Testis (tissue), 3 donors: Measurements from ENCODE around the gene FAT2. TPM values are rescaled to one million over a fixed set of nuclear protein-coding genes. Genes with fewer than 3 reads are reported as not detected.

Experiments
- DNase-seq: peaks from one replicate; pipeline ENCODE4 v3.0.0-alpha.2; 2019
- H3K27ac ChIP-seq, 2 donors: fragments of 200-600 bp; sonication (generic); one replicate each; pipeline ENCODE4 v1.5.1; 2019
- H3K27me3 ChIP-seq: fragments of 200-600 bp; sonication (generic); one replicate; pipeline ENCODE4 v1.5.1; 2019
- H3K36me3 ChIP-seq: fragments of 200-600 bp; sonication (generic); one replicate; pipeline ENCODE4 v1.5.1; 2017; ENCODE audit warnings: low read depth; ENCODE audit errors: missing control alignments
- H3K4me1 ChIP-seq: fragments of 200-600 bp; sonication (generic); one replicate; pipeline ENCODE4 v1.5.1; 2019
- H3K4me3 ChIP-seq, 2 donors: fragments of 200-600 bp; sonication (generic); one replicate each; pipeline ENCODE4 v1.5.1; 2017 to 2019
- H3K9me3 ChIP-seq: fragments of 200-600 bp; sonication (generic); one replicate; pipeline ENCODE4 v1.5.1; 2017
- POLR2A ChIP-seq: fragments of 450-650 bp; IDR thresholded peaks from one replicate; pipeline ENCODE4 v1.6.1; 2017; ENCODE audit warnings: antibody characterized with exemption, mild to moderate bottlenecking, moderate library complexity
- whole genome bisulfite sequencing, 2 donors: methylation state at CpG; one replicate each; pipeline ENCODE4 v1.1.5; 2018; 5-methylcytosine and 5-hydroxymethylcytosine counted together
- intact Hi-C: fragments of 100-400 bp; cut with DNase I; formaldehyde crosslinking; loops from one replicate; pipeline ENCODE4 v1.15.1; 2023; ENCODE audit warnings: low total_unique reads
- polyA plus RNA-seq: library from polyadenylated mRNA; stranded (reverse); fragments of 350-450 nt; fragmentation: Illumina TruSeq; extraction: RNeasy Lipid Tissue Mini Kit (QIAGEN cat#74804); gene quantifications from one replicate; pipeline ENCODE4 v1.2.3, GENCODE V29; 2014; ENCODE audit warnings: low read depth, low replicate concordance; ENCODE audit not compliant: insufficient read depth
- total RNA-seq, 2 donors: library from RNA; depleted of rRNA; stranded (reverse); fragments of >200 nt; gene quantifications; one replicate each; pipeline ENCODE4 v1.2.3, GENCODE V29; 2016
- TF ChIP-seq, protein P1 (sequence below), 3 experiments: fragments of 450-650 bp in 2 of 3; fragments of 200-600 bp in 1 of 3; sonication (generic) in 1 of 3; IDR thresholded peaks; one replicate each; pipeline ENCODE4 v1.5.1; 2016 to 2019; ENCODE audit warnings: antibody characterized with exemption in 3 of 3, mild to moderate bottlenecking in 2 of 3, moderate library complexity in 1 of 3

The FAT2 gene
- total and polyA plus RNA-seq, 3 donors from 2014 or later, result 10.3 to 21.8 (median 18.0) TPM

DNA sequence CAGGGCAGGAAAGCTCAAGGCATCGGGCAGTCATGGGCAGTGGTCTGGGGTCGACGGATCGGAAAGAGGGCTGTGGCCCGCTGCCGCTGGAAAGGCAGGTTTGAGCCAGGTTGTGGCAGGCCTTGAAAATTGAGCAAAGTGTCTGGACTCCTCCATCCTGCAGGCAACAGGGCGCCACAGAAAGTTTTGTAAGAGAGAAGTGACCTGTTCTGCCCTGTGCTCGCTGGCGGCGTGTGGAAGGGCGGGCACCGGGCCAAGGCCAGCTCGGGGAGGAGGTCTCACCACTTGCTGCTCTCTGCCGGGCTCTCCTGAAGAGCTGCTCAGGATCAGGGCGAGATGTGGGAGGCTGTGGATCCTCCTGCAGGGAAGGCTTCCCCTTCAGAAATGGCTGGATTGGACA, 41.4 kb upstream of the FAT2 start:
- Histone ChIP-seq H3K4me1 (peaks cover 2% of the 10 kb centered on the region), H3K27me3 (no peaks in the 10 kb centered on the region), H3K9me3 (no peaks in the 10 kb centered on the region), H3K27ac (no peak overlapping the region), H3K4me3 (no peak overlapping the region), H3K36me3 (no peaks in the 10 kb centered on the region)
- DNase-seq, result peak; percentile 55
- no peak for TF ChIP-seq POLR2A
- TF ChIP-seq, protein P1, sequence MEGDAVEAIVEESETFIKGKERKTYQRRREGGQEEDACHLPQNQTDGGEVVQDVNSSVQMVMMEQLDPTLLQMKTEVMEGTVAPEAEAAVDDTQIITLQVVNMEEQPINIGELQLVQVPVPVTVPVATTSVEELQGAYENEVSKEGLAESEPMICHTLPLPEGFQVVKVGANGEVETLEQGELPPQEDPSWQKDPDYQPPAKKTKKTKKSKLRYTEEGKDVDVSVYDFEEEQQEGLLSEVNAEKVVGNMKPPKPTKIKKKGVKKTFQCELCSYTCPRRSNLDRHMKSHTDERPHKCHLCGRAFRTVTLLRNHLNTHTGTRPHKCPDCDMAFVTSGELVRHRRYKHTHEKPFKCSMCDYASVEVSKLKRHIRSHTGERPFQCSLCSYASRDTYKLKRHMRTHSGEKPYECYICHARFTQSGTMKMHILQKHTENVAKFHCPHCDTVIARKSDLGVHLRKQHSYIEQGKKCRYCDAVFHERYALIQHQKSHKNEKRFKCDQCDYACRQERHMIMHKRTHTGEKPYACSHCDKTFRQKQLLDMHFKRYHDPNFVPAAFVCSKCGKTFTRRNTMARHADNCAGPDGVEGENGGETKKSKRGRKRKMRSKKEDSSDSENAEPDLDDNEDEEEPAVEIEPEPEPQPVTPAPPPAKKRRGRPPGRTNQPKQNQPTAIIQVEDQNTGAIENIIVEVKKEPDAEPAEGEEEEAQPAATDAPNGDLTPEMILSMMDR (IDR thresholded peaks at IDR 0.05), result no peak
- intact Hi-C loops, result no loop called here
- 38 to 52% methylated on average over 10 to 15 of the region's 15 CpGs for WGBS, 2 donors

DNA sequence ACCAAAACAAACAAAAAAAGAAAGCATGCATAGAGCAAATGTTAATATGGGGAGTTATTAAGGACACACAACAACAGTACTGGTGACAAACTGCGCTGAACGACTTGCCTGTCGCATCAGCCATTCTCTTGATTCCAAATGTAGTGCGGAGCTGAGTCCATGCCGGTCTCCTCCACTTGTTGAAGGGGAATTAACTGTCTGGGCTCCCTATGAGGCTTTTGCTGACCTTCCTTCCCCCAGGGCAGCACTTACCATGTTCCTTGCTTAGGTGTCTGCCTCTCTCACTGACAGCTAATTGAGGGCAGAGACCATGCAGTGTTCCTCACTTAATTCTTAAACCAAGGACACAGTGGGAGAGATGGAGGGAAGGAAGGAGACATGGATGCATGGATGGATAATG, 40.8 kb upstream of the FAT2 start:
- no peaks in the 10 kb centered on the region for H3K27me3 ChIP-seq
- H3K4me1 ChIP-seq, result peaks cover 2% of the 10 kb centered on the region
- DNase-seq, result no peak
- TF ChIP-seq, protein P1 (IDR thresholded peaks at IDR 0.05), result no peak
- no peaks in the 10 kb centered on the region for H3K9me3 ChIP-seq
- WGBS, 2 donors, result 88 to 93% methylated on average over 5 of the region's 5 CpGs
- no peak overlapping the region for H3K27ac ChIP-seq
- intact Hi-C loops, result no loop called here
- H3K36me3 ChIP-seq, result no peaks in the 10 kb centered on the region
- no peak overlapping the region for H3K4me3 ChIP-seq

DNA sequence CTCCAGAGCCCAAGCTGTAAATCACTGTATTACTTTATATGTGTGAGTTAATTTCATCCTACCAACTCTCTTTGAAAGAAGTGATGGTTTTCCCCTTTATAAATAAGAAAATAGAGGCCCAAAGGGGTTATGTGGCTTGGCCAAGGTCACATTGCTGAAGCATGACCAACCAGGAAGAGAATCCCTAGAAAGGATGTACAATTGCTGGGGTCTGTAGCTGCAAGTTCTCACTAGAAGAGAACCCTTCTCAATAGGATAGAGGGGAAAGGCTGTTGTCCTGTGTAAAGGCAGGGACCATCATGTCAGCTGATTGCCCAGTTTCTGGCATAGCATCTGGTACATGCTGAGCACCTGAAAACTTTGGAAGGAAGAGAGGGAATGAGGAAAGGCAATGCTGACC, 39.0 kb upstream of the FAT2 start:
- Histone ChIP-seq H3K27ac (no peak overlapping the region), H3K4me1 (peaks cover 2% of the 10 kb centered on the region), H3K36me3 (no peaks in the 10 kb centered on the region), H3K9me3 (no peaks in the 10 kb centered on the region), H3K4me3 (no peak overlapping the region), H3K27me3 (no peaks in the 10 kb centered on the region)
- intact Hi-C loops, result no loop called here
- no peak for DNase-seq
- TF ChIP-seq POLR2A, result no peak
- TF ChIP-seq, protein P1 (IDR thresholded peaks at IDR 0.05), result no peak

DNA sequence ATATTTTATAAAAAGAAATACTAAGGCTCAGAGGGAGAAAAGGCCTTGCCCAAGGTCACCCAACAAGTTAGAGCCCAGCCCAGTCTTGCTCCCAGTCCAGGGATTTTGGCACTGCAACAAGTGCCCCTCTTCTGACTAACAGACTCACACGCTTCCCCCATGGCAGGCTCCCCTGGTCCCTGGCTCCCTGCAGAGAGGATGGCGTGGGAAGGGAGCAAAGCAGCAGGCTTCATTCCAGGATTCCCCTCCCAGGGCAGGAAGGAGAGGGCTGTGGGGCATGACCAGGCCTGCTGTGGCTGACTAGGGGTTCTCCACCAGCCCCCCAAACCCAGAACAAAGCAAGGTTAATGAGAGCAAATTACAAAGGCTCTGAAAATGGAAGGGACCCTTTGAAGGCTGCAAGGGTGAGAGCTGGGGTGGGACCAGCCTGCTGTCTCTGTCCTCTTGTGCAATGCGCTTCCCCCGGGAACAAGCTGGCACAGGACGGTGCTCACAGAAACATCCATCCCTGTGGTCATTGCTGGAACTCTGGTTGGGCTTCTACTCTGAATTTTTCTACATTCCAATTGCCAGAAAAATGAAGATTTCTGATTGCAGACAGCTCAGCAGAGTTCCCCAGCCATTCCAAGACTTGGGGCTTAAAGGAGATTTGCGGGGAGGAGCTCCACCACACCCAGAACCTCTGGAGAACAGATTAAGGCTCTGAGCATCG, 37.1 kb upstream of the FAT2 start:
- TF ChIP-seq, protein P1 (IDR thresholded peaks at IDR 0.05), result no peak
- DNase-seq, result no peak
- H3K9me3 ChIP-seq, result no peaks in the 10 kb centered on the region
- no peaks in the 10 kb centered on the region for H3K36me3 ChIP-seq
- peaks cover 2% of the 10 kb centered on the region for H3K4me1 ChIP-seq
- no peak overlapping the region for H3K4me3 ChIP-seq
- no peaks in the 10 kb centered on the region for H3K27me3 ChIP-seq
- WGBS, 2 donors, result 71 to 80% methylated on average over 7 of the region's 7 CpGs
- no peak overlapping the region for H3K27ac ChIP-seq
- intact Hi-C loops, result no loop called here

DNA sequence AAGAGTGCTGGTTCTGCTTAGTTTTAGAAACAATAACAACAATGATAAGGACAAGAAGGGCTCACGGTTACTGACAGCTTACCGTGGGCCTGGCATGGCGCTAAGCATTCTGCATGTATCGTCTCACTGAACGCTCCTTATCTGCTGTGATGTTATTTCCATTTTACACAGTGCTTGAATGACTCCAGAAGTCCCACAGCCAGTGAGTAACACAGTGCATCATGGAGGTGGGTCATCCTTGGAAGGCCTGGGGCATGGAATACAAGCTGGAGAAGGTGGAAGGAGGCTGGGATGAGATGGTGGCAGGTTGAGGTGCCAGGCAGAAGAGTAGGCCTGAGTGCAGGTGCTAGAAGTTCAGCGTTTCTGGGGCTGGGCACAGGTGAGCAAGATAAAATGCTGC, 36.5 kb upstream of the FAT2 start:
- TF ChIP-seq POLR2A, result no peak
- intact Hi-C loops, result no loop called here
- Histone ChIP-seq H3K4me1 (peaks cover 2% of the 10 kb centered on the region), H3K27ac (no peak overlapping the region), H3K36me3 (no peaks in the 10 kb centered on the region), H3K4me3 (no peak overlapping the region), H3K9me3 (no peaks in the 10 kb centered on the region), H3K27me3 (no peaks in the 10 kb centered on the region)
- WGBS, 2 donors, result 73 to 76% methylated on average over 6 of the region's 6 CpGs
- DNase-seq, result no peak
